Fibroblast of the aortic adventitia (primary cell): ENCODE results near the gene MBD5. TPM values are rescaled to one million over a fixed set of nuclear protein-coding genes. Genes with fewer than 3 reads are reported as not detected.

Experiments used
- DNase-seq: peaks from one replicate; pipeline ENCODE4 v3.0.0-alpha.2; 2010; ENCODE audit warnings: low read depth
- H3K4me3 ChIP-seq: 2 replicates; pipeline ENCODE4 v1.5.1; 2011; ENCODE audit warnings: low read depth, mild to moderate bottlenecking, control low read depth, low read length, moderate library complexity
- total RNA-seq: library from RNA; depleted of rRNA; stranded (reverse); fragments of >200 nt; gene quantifications from 2 replicates; pipeline ENCODE4 v1.2.3, GENCODE V29; 2012; ENCODE audit warnings: low replicate concordance
- TF ChIP-seq, protein P1 (sequence below): IDR thresholded peaks from 2 replicates; pipeline ENCODE4 v1.5.1; 2011; ENCODE audit warnings: mild to moderate bottlenecking, low read length, control low read depth, inconsistent platforms; ENCODE audit not compliant: insufficient read depth

The MBD5 gene
- total RNA-seq, 1 donor: 41.4 TPM

DNA sequence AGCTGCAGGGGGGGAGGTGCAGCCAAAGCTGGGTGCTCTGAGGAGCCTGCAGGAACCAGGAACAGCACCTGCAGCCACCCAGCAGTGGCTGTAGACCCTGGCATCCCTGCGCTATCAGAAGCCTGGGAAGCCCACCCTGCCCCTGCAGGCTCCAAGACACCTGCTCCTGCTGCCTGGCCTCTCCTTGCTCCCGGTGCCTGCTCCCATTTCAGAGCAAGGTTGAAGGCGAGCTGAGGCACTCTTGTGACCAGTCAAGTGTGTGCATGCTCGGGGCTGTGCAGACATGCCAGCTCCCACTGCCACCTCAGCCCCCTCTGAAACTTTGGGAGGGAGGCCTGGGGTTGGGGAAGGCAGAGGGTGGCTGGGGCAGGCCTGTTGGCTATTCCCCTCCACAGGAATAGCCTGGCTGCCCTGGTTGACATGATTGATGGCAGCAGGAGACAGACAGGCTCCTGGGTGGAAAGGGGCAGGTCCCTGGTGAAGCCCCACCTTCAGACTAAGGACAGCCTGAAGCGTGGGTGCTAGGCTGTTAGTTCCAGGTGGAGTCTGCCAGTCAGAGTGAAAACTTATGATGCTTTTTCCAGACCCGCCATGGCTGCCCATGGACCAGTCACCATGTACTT lies 151.4 kb downstream of the MBD5 start:
- no peak overlapping the region for H3K4me3 ChIP-seq
- DNase-seq: no peak
- TF ChIP-seq, protein P1, sequence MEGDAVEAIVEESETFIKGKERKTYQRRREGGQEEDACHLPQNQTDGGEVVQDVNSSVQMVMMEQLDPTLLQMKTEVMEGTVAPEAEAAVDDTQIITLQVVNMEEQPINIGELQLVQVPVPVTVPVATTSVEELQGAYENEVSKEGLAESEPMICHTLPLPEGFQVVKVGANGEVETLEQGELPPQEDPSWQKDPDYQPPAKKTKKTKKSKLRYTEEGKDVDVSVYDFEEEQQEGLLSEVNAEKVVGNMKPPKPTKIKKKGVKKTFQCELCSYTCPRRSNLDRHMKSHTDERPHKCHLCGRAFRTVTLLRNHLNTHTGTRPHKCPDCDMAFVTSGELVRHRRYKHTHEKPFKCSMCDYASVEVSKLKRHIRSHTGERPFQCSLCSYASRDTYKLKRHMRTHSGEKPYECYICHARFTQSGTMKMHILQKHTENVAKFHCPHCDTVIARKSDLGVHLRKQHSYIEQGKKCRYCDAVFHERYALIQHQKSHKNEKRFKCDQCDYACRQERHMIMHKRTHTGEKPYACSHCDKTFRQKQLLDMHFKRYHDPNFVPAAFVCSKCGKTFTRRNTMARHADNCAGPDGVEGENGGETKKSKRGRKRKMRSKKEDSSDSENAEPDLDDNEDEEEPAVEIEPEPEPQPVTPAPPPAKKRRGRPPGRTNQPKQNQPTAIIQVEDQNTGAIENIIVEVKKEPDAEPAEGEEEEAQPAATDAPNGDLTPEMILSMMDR: no peak

DNA sequence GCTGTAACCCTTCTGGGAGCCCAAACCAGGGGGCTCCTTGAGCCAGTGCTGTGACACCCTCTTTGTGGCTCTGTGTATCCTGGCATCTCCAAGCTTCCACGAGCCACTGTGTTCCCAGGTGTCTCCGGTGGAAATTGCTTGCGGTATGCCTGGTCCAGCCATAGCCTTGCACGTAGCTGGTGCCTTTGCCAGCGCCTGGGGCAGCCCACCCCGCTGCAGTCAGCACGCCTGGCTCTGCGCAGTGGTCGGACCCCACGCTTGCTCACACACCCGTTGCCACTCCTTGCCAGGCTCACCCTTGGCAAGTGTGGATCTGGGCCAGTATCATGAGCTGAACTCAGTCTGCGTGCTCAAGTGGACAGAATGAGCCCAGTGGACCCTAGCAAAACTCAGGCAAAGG lies 152.3 kb downstream of the MBD5 start:
- no peak overlapping the region for H3K4me3 ChIP-seq
- DNase-seq: no peak
- TF ChIP-seq, protein P1: no peak

DNA sequence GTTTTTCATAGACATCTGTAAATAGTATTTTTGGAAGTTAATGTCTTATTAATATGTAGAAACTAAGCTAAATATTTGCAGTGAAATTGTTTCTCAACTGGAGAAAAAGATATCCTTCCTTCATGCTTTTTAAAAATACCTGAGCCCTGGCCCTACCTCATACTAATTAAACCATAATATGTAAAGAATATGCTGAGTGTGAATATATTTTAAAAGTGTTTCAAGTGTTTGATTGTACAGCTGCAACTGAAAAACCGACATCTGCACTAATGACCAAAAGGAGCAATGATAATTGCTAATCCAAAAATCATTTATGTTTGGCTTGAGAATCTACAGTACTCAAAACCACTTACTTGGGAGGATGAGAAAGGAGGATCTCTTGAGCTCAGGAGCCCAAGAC lies 156.7 kb downstream of the MBD5 start:
- DNase-seq: no peak
- H3K4me3 ChIP-seq: no peak overlapping the region
- TF ChIP-seq, protein P1: no peak

DNA sequence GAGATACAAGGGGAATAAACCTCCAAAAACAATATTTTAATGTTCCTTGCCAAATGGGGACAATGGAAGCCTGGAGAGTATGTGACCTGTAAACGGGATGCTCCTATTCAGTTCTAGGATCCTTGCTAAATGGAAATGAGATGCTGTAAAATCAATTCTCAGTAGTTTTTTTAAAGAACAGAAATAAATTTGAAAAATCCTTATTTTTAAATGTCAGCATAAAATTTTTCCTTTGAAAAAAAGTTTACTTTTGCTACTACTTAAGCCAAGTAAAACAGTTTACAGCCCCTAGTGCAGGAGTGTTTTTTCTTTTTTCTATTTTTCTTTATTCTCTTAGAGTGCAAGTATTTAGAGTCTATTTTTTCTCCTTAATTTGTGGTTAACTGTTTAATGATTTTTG lies 158.8 kb downstream of the MBD5 start:
- DNase-seq: no peak
- TF ChIP-seq, protein P1: no peak
- no peak overlapping the region for H3K4me3 ChIP-seq

DNA sequence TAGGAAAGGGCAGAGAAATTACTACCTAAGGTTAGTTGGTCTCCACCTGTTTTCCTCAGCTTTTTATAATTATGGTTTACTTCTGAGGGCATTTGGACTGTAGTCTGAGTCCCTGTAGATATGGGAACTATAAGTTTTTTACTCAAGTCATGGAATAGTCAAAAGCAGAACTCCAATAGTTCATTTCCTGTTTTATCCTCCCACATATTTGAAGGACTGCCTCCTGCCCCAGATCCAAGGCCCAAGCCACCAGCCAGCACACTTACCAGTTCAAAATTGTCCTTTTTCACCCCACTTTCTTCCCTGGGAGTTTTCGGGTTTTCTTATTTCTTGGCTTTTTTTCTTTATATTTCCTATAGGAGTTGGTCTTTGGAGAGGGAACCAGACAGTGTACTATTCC lies 164.1 kb downstream of the MBD5 start:
- TF ChIP-seq, protein P1: no peak
- DNase-seq: no peak
- H3K4me3 ChIP-seq: no peak overlapping the region

DNA sequence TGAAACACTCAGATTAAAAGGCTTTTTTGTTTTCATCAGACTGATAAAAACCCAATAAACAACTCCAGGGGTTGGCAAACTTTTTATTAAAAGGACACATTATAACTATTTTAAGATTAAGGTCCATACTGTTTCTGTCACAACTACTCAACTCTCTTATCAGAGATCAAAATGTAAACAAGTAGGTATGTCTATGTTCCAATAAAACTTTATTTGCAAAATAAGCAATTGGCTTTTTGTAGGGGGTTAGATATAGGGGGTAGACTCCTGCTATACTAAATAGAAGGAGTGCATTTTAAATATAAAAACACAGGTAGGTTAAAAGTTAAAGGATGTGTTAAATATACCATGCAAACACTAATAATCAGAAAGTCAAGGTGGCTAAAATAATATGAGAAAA lies 174.0 kb downstream of the MBD5 start:
- no peak for DNase-seq
- TF ChIP-seq, protein P1: no peak
- no peak overlapping the region for H3K4me3 ChIP-seq
